ENCODE measurements around the gene ANLN. TPM values are rescaled to one million over a fixed set of nuclear protein-coding genes. Genes with fewer than 3 reads are reported as not detected.

The ANLN gene
- total RNA-seq, 2 donors from 2014 or later: 2.4 to 9.0 TPM

GRCh38 chr7:36439624-36440023 lies 50.0 kb downstream of the ANLN start:
- DNase-seq (ENCODE audit: low spot score): no peak
- Histone ChIP-seq H3K36me3 (no peaks in the 10 kb centered on the region), H3K4me1 (no peaks in the 10 kb centered on the region), H3K27me3 (no peaks in the 10 kb centered on the region), H3K27ac (no peak overlapping the region), H3K4me3 (no peak overlapping the region), H3K9me3 (no peaks in the 10 kb centered on the region)
- TF ChIP-seq, protein P1, sequence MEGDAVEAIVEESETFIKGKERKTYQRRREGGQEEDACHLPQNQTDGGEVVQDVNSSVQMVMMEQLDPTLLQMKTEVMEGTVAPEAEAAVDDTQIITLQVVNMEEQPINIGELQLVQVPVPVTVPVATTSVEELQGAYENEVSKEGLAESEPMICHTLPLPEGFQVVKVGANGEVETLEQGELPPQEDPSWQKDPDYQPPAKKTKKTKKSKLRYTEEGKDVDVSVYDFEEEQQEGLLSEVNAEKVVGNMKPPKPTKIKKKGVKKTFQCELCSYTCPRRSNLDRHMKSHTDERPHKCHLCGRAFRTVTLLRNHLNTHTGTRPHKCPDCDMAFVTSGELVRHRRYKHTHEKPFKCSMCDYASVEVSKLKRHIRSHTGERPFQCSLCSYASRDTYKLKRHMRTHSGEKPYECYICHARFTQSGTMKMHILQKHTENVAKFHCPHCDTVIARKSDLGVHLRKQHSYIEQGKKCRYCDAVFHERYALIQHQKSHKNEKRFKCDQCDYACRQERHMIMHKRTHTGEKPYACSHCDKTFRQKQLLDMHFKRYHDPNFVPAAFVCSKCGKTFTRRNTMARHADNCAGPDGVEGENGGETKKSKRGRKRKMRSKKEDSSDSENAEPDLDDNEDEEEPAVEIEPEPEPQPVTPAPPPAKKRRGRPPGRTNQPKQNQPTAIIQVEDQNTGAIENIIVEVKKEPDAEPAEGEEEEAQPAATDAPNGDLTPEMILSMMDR (IDR thresholded peaks at IDR 0.05): no peak

GRCh38 chr7:36440880-36441279 lies 51.2 kb downstream of the ANLN start:
- TF ChIP-seq, protein P1 (IDR thresholded peaks at IDR 0.05): peak in 1 of 2 donors; percentile 55
- Histone ChIP-seq H3K4me1 (no peaks in the 10 kb centered on the region), H3K4me3 (no peak overlapping the region), H3K9me3 (no peaks in the 10 kb centered on the region), H3K27ac (no peak overlapping the region), H3K27me3 (no peaks in the 10 kb centered on the region), H3K36me3 (no peaks in the 10 kb centered on the region)
- DNase-seq (ENCODE audit: low spot score): no peak

- TF ChIP-seq, protein P1 (IDR thresholded peaks at IDR 0.05): no peak
- Histone ChIP-seq H3K36me3 (no peaks in the 10 kb centered on the region), H3K27me3 (no peaks in the 10 kb centered on the region), H3K4me1 (no peaks in the 10 kb centered on the region), H3K27ac (no peak overlapping the region), H3K9me3 (no peaks in the 10 kb centered on the region), H3K4me3 (no peak overlapping the region)
- DNase-seq (ENCODE audit: low spot score): no peak
These were observed 51.8 kb downstream of the ANLN start for GRCh38 chr7:36441344-36442022.

- Histone ChIP-seq H3K4me3 (no peak overlapping the region), H3K27ac (no peak overlapping the region), H3K27me3 (no peaks in the 10 kb centered on the region), H3K36me3 (no peaks in the 10 kb centered on the region), H3K9me3 (no peaks in the 10 kb centered on the region), H3K4me1 (no peaks in the 10 kb centered on the region)
- TF ChIP-seq, protein P1 (IDR thresholded peaks at IDR 0.05): no peak
- DNase-seq (ENCODE audit: low spot score): no peak
These were observed 59.2 kb downstream of the ANLN start for GRCh38 chr7:36448781-36449379.

- Histone ChIP-seq H3K36me3 (no peaks in the 10 kb centered on the region), H3K4me1 (no peaks in the 10 kb centered on the region), H3K27me3 (no peaks in the 10 kb centered on the region), H3K27ac (no peak overlapping the region), H3K9me3 (no peaks in the 10 kb centered on the region), H3K4me3 (no peak overlapping the region)
- DNase-seq (ENCODE audit: low spot score): no peak
- TF ChIP-seq, protein P1 (IDR thresholded peaks at IDR 0.05): no peak
These were observed 60.0 kb downstream of the ANLN start for GRCh38 chr7:36449685-36450084.

Data from right atrium auricular region (tissue), 2 donors.